ENCODE results near the gene KCNG2.

KCNG2 gene

DNA sequence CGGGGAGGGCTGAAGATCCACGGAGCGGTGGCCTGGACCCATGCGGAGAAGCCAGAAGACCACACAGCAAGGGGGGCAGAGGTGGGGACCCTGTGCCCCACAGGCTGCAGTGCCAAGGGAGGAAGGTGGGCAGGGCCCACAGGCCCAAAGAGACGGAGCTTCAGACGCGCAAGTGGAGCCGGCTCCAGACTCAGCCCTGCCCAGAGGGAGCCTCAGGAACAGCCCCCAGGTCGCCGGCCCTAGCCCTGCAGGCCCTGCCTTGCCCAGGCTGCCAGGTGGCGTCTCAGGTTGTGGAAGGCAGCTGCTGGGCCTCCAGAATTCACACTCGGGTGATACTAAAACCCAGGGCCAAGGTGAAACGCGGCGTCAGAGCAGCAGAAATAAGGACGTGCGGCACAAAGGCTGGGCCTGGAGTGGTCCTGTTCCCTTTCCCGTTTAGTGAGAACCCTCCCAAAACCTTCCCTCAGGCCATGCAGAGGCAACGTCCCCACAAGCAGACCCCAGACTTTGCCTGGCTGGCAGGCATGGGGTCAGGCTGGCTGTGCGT is 116.9 kb downstream of the KCNG2 start:
- DNase-seq: no peak

DNA sequence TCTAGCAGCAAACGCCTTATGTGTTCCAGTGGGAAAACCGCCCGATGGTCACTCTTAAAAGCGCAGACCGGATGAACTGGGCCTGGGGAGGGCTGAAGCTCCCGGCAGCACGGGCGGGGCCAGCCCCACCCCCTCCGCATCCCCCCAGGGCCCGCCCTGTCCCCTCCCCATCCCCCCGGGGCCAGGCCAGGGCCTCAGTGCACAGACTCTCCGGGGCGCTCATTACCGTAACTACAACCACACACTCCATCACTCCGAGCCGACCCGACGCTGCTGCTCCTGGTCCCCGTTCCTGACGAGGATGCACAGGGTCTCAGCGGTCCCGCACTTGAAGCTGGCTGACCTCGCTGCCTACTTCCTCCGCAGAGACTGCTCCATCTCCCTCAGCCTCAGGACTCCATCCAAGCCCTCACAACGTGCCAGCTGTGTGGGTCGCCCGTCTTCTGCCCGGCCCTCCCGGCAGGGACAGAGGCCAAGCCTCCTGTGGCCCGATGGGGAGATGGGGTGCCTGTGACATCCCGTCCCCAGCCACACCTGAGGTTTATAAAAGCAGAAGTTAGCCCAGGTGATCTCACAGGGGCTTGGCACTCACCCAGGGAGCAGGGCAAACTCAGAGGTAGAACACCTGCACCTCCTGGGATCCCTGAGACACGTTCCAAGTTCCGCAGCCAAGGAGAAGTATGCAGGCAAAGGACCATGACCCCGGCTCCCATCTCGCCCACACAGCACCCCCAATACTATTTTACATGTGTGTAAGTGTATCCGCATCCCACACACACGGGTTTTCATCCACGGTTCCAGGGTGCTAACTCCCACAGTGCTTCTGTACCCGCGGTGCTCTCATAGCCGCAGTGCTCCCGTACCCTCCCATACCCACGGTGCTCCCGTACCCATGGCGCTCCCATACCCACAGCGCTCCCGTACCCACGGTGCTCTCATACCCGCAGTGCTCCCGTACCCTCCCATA is 117.7 kb downstream of the KCNG2 start:
- DNase-seq: no peak

DNA sequence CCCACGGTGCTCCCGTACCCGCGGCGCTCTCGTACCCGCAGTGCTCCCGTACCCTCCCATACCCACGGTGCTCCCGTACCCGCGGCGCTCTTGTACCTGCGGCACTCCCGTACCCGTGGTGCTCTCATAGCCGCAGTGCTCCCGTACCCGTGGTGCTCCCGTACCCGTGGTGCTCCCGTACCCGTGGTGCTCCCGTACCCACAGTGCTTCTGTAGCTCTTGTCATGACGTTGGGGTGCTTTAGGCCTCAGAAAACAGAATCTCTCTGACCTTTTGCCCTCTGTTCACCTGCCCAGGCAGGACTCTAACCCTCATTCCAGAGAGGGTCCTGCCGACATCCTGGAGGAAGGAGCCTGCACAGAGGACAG is 118.4 kb downstream of the KCNG2 start:
- no peak for DNase-seq

DNA sequence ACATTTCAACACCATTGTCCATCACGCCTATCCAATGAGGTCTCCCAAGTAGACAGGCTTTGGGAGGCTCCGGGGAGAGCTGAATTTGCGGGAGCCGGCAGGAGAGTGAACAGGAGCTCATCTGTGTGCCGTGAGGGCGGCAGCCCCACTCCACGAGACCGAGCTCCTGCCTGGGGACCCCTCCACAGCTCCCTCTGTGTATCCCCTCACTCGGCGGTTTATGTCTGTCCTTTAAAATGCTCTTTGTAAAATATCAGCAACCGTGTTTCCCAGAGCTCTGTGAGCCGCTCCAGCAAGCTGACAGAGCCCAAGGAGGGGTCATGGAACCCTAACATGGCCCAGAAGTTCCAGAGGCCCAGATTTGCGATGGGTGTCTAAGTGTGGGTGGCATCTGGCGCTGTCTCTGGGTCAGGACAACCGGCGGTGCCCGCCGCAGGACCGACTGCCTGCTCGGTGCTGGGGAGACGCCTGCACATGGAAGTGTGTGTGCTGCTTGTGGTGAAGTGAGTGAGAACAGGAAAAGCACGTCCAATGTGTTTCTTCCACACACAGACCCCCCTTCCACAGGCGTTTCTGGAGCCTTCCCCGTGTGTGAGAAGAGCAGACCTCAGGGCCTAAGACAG is 118.9 kb downstream of the KCNG2 start:
- no peak for DNase-seq

DNA sequence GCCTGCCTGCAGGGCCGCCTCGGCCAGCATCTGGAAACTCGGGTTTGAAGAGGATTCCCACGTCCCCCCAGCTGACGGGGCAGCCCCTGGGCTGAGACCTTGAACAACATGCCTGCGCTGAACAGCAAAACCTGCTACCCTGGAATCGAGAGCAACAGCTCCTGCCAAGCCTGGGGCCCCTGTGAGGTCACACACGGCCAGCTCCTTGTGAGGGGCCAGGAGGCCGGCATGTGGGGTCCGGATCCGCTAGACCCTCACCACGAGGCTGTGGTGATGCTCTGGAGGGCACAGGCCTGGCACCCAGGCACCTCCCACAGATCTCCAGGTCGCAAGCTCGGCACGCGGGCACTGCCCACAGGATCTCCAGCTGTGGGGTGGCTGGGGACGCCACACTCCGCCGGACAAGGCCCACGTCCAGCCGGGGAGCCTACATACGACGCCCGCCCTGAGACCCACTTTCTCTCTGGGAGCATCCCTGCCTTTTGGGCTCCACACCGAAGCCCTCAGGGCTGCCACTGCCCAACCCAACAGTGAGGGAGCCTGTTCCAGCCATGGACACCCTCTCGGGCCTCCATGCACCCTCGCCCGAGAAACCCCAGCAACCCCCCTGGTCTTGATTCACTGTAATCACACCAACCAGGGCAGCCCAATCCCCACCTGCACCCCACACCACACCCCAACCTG is 119.6 kb downstream of the KCNG2 start:
- DNase-seq: no peak

DNA sequence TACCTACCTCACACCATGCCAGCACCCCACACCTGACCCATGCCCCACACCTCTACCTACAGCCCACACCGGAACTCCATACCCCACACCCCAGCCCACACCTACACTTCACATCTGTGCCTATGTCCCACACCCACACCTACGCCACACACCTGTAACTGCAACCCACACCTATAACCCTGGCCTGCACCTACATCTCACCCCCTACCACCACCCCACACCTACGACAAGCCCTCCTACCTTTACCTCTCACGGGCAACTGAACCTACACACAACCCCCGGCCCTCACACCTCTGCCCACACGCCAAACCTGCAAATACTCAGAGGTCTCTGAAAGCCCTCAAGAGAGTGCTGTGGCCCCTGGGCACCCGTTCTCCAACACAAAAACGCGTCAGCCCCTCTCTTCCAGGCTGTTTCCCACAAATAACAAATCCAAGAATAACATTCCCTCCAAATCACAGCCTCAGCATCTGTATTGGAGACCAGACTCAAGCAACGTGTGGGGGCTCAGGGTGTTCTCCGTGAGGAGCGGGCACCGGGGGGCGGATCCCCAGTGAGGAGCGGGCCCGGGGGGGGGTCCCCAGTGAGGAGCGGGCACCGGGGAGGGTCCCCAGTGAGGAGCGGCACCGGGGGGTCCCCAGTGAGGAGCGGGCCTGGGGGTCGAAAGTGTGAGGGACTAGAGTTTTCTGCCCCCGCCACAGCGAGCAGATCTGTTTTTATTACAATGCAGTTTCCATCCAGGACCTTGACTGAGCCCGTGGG is 120.3 kb downstream of the KCNG2 start:
- no peak for DNase-seq

DNA sequence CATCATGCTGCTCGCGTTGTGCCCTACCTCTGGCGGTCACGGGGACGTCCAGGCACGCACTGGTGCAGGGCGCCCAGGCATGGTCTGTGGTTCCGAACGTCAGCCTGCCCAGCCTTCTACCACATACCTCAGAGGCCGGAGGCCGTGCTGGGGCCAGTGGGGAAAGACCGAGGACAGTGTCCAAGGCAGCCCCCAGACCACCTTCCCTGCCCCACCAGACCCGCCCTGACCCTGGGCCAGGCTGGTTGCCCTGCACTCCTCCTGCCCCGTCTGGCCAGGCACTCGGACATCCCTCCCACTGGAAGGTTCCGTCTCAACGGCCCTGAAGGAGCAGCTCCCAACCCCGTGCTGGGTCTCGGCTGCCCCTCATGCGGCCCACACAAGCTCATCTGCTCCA is 120.9 kb downstream of the KCNG2 start:
- no peak for DNase-seq

DNA sequence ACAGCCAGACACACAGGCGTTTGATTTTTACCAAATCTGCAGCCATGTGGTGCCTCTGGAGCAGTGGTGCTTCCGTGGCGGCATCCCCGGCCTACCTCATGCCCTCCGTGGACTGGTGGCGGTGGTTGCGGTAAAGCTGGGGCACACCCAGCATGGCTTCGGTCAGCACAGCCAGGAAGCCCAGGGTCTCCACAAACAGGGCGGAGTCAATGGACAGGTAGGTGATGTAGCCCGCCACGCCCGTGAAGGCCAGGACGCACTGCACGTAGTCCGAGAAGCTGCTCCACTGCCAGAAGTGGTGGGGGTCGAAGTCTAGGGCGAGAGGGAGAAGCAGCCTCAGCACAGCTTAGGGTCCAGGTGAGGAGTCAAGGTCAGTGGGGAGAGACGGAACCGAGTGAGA is 121.4 kb downstream of the KCNG2 start:
- DNase-seq: no peak

DNA sequence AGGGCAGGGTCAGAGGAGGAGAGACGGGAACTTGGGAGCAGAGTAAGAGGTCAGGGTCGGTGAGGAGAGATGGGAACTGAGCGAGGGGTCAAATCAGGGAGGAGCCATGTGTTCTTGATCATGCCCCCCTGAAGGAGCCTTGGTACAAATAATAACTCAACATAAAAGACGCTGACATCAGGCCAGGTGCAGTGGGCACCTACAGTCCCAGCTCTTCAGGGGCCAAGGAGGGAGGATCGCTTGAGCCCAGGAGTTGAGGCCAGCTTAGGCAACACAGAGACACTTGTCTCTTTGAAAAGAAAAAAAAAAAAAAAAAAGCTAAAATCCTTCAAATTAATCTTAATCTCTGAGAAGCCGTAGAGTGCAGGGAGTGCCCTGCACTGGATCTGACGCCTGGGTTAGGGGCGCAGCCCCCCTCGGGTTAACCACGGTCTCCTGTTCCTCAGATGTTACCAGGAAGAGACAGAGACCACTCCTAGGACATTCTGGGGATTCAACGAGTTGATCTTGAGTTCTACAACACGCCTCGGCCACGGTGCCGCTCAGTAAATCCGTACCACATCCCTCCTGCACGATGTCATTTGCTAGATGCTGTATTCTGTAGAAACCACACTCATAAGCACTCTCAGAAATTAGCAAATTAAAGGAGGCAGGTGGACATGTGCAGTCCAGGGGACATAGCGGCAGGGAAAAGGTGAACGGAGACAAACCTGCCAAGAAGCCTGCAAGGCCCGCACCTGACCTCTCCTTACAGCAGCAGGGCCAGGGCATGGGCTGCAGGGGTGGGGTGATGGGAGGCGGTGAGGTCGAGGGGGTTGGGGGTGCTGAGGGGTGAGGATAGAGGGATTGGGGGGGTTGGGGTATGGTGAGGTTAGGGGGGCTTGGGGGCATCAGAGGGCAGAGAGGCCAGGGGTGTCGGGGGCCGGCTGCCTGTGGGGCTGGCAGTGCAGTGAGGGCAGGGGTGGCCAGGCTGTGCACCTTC is 124.5 kb downstream of the KCNG2 start:
- DNase-seq: no peak

DNA sequence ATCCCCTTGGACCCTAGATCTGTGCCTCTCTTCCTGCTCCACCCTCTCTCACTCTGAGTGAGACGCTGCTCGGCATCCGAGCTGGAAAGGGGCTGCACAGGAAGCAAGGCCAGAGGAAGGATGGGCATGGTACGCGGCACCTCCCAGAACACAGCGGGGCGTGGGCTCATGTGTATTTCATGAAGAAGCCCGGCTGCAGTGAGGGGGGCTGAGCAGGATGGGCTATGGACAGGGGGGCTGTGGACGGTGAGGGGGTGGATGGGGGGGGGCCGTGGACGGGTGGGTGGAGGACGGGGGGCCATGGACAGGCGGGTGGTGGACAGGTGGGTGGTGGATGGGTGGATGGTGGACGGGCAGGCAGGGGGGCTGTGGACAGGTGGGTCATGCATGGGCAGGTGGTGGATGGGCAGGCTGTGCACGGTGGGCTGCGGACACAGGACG is 125.3 kb downstream of the KCNG2 start:
- no peak for DNase-seq

DNA sequence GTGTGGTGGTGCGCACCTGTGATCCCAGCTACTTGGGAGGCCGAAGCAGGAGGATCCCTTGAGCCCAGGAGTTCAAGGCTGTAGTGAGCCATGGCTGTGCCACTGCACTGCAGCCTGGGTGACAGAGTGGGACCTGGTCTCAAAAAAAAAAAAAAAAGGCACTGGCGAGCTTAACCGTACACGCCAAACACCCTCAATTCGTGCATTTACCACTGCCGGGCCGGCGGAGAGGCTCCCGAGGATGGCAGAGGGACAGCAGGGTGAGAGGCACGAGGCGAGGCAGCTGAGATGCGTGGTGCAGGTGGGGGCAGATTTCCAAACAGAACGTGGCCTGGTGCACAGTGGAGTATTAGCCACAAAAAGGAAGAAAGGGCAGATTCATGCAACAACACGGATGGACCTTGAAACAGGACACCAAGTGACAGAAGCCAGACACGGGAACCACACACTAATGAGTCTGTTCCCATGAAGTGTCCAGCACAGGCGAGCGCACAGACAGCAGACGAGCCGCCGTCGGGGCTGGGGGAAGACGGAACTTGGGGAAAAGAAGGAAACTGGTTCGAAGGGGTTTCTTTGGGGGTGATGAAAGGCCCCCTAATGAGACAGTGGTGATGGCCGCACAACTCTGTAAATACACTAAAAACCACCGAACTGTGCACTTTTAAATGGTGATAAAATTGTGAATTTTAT is 126.3 kb downstream of the KCNG2 start:
- no peak for DNase-seq

DNA sequence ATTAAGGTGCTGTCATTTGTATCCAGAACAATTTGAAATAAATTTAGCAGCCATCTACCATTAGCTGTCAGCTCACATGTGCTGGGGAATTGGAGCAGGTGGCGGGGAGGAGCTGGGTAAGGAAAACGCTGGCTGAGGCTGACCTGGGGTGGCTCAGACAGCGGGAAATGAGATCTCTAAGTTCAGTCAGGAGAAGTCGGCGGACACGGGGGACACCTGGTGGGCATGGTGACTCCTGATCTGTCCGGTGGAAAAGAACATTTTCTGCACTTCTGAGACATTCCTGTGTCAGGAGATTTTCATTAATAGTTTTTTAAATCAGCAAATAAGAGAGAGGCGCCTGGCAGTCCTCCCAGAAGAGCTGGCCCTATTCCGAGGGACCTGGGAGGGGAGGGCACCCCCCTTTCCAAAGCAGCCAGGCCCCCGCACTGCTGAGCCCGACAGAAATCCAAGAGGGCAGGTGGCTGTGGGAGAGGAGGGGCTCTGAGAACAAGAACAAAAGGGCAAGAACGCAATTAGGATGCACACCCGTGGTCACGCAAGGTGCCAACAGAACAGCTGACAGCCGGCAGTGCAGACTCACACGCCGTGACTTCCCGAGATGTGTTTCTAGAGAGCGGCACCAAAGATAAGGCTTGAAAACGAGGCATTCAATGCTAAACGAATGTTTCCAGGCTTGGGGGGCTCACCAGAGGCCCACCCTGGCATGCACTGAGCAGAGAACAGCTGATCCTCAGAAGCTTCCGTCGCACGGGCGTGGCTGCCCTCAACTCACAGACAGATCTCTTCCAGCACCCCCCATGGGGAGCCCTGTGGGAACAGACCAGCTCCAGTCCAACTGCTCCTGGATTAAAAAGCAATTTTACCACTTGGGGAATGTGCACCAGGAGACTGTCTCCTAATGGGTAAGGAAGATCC is 127.3 kb downstream of the KCNG2 start:
- DNase-seq: no peak

DNA sequence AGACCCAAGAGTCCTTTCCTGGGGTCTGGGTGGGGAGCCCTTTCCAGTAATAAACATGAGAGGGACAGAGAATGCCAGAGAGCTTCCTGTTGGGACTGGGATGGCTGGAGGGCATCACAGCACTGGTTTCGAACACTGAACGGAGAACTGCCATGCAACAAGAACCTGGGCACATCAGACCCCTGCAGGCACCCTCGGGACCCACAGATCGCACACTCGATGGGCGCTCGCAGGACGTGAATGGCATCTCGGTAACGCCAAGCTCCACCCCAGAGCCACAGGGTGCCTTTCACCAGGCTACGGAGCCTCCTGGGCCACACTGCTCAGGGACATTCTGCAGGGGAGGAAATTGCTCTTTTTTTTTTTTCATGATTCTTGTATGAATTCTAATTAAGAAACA is 128.6 kb downstream of the KCNG2 start:
- DNase-seq: no peak

DNA sequence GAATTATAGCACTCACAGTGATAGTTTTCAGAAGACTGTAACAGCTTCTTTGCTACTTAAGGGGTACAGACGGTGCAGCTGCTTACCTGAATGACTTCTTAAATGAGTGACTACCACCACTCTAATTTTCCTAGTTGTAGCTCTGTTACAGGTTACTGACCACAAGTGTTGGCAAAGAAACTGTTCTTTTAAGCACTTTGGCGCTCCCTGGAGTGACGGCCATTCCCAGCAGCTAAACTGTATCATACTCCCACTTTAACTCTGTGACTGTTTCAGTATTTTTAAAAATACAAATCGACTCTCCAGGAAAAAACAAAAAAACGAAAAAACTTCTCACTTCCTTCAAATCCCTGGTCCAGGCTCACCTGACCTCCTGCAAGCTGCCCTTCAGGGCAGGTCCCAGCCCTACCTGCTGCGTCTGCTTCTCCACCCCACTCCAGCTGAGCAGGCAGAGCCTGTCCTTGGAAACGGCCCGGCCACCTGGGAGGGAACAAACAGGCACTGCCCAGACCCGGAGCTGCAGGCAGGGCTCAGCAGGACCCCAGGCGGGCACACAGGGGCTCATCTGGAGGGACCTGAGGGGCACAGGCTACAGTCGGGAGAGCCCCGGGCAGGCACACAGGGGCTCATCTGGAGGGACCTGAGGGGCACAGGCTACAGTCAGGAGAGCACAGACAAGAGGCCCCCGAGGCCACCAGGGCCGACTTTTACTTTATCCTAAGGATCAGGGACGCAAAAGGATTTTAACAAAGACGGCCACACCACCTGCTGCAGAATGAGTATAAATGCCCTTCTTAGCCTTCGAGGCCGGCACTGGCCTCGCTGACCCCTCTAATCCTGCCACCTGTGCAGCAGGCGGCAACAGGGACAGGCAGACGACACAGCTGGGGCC is 129.2 kb downstream of the KCNG2 start:
- DNase-seq: no peak

DNA sequence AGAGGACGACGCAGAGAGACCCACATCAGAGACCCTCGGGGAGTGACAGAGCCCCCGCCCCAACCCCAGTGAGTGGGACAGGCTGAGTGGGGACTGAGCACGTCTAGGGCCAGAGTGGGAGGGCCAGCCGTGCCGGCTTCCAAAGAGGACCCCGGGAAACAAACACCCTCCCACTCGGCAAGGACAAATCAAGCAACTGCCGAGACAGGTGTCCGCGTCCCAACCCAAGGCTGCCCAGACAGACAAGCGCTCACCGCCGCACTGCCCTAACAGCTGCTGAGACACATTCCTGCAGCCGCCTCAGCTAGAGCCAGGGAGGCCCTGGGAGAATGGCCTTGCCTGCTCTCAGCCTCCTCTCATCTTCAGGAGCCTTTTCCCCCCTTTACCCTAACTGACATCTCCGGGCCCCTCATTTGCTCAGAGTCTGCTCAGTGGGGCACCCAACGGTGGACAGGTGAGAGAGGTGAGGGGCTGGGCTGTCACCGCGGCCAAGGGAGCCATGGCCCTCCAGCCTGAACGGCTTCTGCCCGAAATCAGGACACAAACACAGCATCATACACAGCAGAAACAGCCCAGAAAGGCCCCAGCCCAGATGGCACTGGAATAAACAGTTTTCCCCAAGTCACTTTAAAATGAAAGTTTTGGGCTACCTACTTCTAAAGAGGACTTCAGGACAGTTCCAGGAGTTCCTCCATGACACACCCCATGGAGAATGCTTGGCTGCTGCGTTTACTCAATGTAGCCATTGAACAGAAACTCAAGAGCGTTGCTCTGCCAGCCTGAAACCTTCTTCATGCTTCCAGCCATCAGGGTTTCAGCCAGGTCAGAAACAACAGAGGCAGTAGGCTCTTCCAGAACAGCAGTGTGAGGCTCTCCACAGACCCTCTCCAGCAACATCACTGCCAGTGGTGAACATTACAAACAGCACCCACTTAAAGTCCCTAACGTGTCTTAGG is 130.1 kb downstream of the KCNG2 start:
- DNase-seq: no peak

DNA sequence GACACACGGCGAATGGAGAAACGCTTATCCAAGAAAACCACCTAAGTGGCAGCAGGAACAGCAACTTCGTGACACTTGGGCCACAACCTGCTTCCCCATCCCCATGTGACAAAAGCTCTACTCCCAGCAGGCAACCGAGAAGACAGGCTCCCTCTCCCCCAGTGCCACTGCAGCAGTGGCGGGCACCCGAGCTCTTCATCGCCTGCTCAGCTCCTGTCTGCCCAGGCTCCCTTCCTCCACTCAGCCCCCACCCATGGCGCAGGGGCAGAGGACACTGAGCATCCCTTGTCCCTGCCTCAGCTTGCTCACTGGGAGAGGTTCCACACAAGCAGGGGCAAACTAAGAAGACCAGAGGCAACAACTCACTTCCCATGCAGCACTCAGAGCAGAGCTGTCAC is 130.8 kb downstream of the KCNG2 start:
- no peak for DNase-seq

DNA sequence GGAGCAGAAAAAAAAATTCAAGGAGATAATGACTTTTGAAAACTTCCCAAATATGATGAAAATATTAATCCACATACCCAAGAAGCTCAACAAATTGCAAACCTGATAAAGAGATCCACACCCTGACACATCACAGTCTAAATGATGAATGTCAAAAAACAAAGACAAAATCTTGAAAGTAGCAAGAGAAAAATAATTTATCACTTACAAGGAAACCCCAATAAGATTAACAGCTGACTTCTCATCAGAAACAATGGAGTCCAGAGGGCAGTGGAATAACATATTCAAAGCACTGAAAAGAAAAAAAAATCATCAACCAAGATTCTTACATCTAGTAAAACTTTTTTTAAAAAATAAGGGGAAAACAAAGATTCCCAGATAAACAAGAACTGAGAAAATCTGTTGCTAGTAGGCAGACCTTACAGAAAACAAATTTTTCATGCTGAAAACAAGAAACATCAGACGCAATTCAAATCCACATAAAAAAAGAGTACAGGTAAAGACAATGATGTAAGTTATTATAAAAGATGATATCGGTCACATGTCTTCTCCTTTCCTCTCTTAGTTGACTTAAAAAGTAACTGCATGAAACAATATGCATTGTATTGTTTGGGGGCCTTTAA is 132.4 kb downstream of the KCNG2 start:
- no peak for DNase-seq
